Spinal cord (tissue), 10 donors: ENCODE data around the gene CASZ1. TPM values are rescaled to one million over a fixed set of nuclear protein-coding genes. Genes with fewer than 3 reads are reported as not detected.

Source experiments
- DNase-seq, 6 donors: peaks; one replicate each; pipeline versions ENCODE4 v3.0.0 to v3.0.0-alpha.2; 2013 to 2015; ENCODE audit warnings: low spot score in 6 of 6, low read depth in 4 of 6
- H3K27ac ChIP-seq: one replicate; pipeline ENCODE4 v1.5.1; 2013; ENCODE audit warnings: low read depth, low read length, control low read depth
- H3K27me3 ChIP-seq: one replicate; pipeline ENCODE4 v1.6.1; 2013; ENCODE audit warnings: low read length; ENCODE audit not compliant: control insufficient read depth, insufficient read depth
- H3K36me3 ChIP-seq: one replicate; pipeline ENCODE4 v1.6.1; 2013; ENCODE audit warnings: low read length; ENCODE audit not compliant: control insufficient read depth, insufficient read depth
- H3K4me1 ChIP-seq: one replicate; pipeline ENCODE4 v1.6.1; 2013; ENCODE audit warnings: low read length; ENCODE audit not compliant: control insufficient read depth, insufficient read depth
- H3K4me3 ChIP-seq: one replicate; pipeline ENCODE4 v1.5.1; 2013; ENCODE audit warnings: low read depth, low read length, control low read depth
- H3K9me3 ChIP-seq: one replicate; pipeline ENCODE4 v1.6.1; 2013; ENCODE audit warnings: low read length; ENCODE audit not compliant: control insufficient read depth, insufficient read depth
- WGBS: methylation state at CpG from one replicate; pipeline ENCODE4 v1.1.5; 2013; ENCODE audit warnings: missing lambda C conversion rate; ENCODE audit not compliant: insufficient coverage; 5-methylcytosine and 5-hydroxymethylcytosine counted together
- polyA plus RNA-seq, 2 donors: library from polyadenylated mRNA; unstranded; fragments of 120-200 nt; gene quantifications; one replicate each; pipeline ENCODE4 v1.2.1, GENCODE V29; 2013; ENCODE audit not compliant: insufficient read length in 2 of 2
- total RNA-seq, 2 donors: library from RNA; depleted of rRNA in 1 of 2; stranded (reverse); fragments of 120-200 nt in 1 of 2; fragments of >200 nt in 1 of 2; gene quantifications; one replicate each; pipeline versions ENCODE4 v1.2.3 to v1.2.4, GENCODE V29; 2013 to 2014
- donor health status: healthy.

Gene CASZ1
- total and polyA plus RNA-seq, 4 donors = 6.0 to 18.7 (median 11.3) TPM

DNA sequence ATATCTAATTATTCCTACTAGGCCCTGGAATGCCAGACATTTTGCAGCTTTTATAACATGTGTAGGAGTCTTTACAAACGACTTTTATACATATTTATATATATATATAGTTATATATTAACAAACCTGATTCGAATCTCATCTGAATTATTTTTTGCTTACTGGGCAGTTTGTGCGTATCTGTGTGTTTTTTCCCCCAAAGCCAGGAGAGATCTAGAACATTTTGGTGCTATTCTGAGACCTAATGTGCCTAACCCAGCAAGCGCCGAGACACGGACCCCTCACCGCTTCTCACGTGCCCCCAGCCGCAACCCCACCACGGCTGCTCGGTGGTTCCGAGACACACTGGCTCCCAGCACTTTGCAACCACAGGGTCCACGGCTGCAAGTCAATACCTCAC is 54.8 kb downstream of the CASZ1 start:
- Histone ChIP-seq H3K4me3 (no peak overlapping the region), H3K36me3 (no peaks in the 10 kb centered on the region), H3K27ac (no peak overlapping the region), H3K9me3 (no peaks in the 10 kb centered on the region), H3K4me1 (peaks cover 30% of the 10 kb centered on the region), H3K27me3 (peaks cover 24% of the 10 kb centered on the region)
- WGBS = 77% methylated on average over 11 of the region's 13 CpGs
- DNase-seq = no peak

DNA sequence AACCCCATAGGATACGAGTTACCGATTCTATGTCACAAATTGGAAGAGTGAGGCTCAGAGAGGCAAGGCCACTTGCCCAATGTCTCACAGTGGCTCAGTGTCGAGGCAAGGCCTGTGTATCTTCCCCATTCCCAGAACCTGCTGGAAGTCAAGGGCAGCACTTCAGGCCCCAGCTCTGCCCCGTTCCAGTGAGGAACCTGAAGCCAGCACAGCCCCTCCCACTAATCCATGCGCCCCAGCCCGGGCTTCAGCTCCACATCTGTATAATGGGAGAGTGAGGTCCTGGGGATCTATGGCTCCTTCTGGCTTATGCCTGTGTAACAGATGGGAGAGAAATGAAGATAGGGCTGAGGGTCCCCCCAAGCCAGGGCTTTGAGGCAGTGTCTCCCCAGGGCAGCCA is 56.3 kb downstream of the CASZ1 start:
- 93% methylated on average over 3 of the region's 6 CpGs for WGBS

DNA sequence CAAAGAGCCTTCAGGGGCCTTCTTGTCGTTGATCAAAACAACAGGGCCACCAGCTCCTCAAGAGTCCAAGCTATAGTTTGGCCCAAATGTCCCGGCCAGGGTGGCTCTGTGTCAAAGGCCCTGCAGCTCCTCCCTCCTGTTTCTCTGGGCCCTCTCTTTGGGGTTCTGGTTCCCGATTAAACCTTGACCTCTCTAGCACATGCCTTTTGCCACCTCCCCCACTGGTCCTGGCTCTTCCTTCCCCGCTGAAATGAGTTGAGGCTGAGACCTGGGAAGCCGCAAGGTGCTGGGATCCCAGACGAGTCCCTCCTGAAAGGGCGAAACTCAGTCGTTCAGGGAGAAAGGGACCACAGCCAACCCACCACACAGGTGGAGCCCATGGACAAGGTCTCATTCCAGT is 56.9 kb downstream of the CASZ1 start:
- whole genome bisulfite sequencing = 86% methylated on average over 8 of the region's 8 CpGs
- DNase-seq = no peak
- Histone ChIP-seq H3K9me3 (no peaks in the 10 kb centered on the region), H3K4me3 (no peak overlapping the region), H3K27ac (no peak overlapping the region), H3K36me3 (no peaks in the 10 kb centered on the region), H3K4me1 (peaks cover 50% of the 10 kb centered on the region), H3K27me3 (peaks cover 42% of the 10 kb centered on the region)

More for the DNA sequence above, 56.3 kb downstream of the CASZ1 start:
- no peaks in the 10 kb centered on the region for H3K9me3 ChIP-seq
- no peak overlapping the region for H3K27ac ChIP-seq
- no peak overlapping the region for H3K4me3 ChIP-seq
- no peaks in the 10 kb centered on the region for H3K36me3 ChIP-seq
- H3K27me3 ChIP-seq = peaks cover 38% of the 10 kb centered on the region
- no peak for DNase-seq
- peaks cover 45% of the 10 kb centered on the region for H3K4me1 ChIP-seq

DNA sequence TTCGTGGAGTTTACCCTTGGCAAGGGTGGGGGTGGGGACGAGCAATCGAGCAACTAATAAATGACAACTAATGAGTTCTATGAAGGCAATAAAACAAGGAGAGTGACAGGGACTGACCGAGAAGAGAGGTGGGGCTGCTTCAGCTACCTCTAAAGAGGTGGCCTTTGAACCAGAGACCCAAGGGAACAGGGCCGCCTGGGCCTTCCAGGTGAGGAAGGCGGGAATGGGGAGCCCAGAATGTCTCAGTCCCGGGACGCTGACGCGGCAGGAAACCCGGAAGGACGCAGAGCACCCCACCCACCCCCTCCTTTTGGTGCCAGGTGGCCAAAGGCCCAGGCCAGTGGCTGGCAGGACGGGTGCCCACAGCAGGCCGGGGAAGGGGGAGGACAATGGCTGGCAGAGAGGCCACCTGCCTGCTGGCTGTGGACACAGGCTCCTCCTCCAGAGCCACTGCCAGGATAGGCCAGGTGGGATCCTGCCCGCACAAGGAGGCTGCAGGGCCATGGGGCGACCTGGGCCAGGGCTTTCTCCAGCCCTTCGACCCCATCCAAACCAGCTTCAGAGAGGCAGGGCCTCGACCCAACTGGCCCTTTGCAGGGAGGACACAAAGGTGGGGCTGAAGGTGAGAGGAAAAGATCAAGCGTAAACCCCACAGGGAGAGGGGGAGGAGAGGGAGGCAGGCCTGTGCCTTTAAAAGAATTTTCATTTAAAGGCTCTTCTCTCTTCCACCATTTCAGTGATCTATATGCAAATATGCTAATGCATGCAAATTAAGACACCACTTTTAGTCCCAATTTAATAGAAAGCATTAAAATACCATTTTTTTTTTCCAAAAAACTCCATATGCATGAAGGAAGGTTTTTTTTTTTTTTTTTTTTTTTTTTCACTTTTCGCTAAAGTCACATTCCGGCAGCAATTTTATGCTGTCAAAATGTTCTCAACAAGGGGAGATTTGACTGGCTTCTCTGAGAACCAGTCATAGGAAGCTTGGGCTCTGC is 58.1 kb downstream of the CASZ1 start:
- Histone ChIP-seq H3K9me3 (no peaks in the 10 kb centered on the region), H3K27ac (no peak overlapping the region), H3K36me3 (no peaks in the 10 kb centered on the region), H3K4me1 (peaks cover 58% of the 10 kb centered on the region), H3K27me3 (peaks cover 48% of the 10 kb centered on the region), H3K4me3 (no peak overlapping the region)
- WGBS = 83% methylated on average over 9 of the region's 21 CpGs
- DNase-seq = peak in 2 of 6 donors; percentile 50 to 74

DNA sequence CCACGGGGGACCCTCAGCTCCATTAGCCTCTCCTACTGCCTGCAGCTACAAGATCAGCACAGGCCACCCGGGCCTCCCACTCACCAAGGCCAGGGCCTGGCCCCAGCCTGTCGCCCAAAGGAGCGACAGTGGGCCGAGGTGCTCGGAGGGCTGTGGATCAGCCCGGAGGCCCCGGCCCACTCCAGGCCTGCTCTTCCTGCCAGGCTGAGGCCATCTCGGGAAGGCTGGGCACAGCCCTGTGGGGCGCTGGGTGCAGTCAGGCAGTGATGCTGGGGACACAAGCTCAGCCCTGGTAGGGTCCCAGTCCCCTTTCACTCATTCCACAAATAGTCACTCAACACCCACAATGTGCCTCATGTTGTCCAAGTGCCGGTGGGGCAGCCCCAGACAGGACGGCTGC is 58.8 kb downstream of the CASZ1 start:
- no peaks in the 10 kb centered on the region for H3K9me3 ChIP-seq
- H3K27ac ChIP-seq = no peak overlapping the region
- 82% methylated on average over 9 of the region's 12 CpGs for WGBS

DNA sequence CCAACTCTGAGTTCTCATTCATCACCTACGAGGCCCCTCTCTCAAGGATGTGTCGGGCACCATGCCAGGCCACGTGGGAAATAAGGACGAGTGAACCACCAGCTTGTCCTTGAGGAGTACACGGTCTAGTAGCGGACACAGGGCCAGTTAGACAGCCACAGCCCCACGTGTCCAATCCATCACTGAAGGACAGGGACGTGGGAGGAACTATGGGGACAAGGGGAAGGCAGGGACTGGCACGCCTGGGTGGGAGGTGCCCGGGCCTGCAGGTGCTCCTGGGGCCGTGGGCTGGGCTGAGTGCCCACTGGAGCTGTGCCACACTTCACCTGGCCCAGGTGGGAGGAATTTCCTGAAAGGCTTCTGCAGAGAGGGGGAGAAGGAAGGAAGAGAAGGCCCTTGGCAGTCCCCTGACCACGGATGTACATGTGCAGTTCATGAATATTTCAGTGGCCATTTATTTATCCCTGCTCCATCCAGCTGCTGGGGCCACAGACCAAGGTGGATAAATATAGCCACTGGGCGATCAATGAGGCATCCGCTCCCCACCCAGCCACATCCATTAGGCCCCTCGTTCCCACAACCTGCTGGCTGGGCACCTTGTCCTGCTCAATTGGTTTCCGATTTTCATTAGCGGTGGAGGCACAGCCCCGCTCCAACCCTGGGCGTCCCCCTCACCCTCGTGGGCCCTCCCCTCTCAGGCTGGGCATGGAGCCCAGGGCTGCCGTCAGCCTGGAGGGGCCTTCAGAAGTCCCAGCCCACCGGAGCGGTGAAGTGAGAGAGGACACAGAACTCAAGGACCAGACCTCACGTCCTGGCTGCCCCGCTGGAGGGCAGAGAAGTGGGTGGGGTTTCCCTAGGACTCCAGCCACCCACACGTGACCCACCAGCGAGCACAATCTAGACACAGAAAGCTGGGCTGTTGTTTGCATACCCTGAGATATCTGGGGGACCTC is 59.5 kb downstream of the CASZ1 start:
- Histone ChIP-seq H3K27ac (no peak overlapping the region), H3K4me1 (peaks cover 61% of the 10 kb centered on the region), H3K36me3 (no peaks in the 10 kb centered on the region), H3K4me3 (no peak overlapping the region), H3K27me3 (peaks cover 51% of the 10 kb centered on the region), H3K9me3 (no peaks in the 10 kb centered on the region)
- 56% methylated on average over 26 of the region's 27 CpGs for WGBS
- peak in 1 of 6 donors; percentile 50 for DNase-seq

More for the DNA sequence above, 58.8 kb downstream of the CASZ1 start:
- H3K36me3 ChIP-seq = no peaks in the 10 kb centered on the region
- DNase-seq = no peak
- peaks cover 59% of the 10 kb centered on the region for H3K4me1 ChIP-seq
- H3K27me3 ChIP-seq = peaks cover 49% of the 10 kb centered on the region
- no peak overlapping the region for H3K4me3 ChIP-seq

DNA sequence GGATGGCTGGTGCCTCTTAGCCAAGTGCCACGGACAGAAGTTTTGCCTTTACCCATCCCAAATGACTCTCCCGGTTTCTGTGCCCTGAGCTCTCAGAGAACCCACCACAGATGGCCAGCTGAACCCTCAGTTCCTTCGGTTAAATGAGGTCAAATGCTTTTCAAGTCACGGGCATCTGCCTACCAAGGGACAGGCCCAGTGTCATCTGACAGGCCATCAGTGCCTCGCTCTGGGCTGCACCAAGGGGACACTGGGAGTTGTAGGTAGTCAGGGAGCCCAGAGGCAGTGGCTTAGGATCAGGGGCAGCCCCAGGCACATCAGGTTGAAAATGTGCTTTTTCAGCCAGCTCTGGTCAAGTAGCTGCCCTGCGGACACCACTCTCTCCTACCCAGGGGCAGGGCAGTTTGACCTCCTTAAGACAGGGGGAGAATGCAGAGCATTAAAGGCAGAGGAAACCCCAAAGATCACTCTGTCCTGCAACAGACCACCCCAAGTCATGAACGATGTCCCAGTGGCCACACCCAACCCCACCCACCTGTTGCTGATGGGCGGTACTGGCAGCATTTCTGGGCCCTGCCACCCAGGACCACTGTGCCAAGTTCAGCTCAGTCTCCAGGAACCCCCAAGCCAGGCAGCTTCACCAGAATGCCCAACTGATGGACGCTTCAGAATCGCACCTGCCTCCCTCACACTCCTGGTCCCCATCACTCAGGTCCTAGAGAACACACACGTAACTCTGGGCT is 60.7 kb downstream of the CASZ1 start:
- 48% methylated on average over 10 of the region's 11 CpGs for WGBS
- H3K4me3 ChIP-seq = no peak overlapping the region
- H3K27ac ChIP-seq = no peak overlapping the region
- H3K36me3 ChIP-seq = no peaks in the 10 kb centered on the region
- H3K4me1 ChIP-seq = peaks cover 61% of the 10 kb centered on the region
- H3K27me3 ChIP-seq = peaks cover 46% of the 10 kb centered on the region
- no peak for DNase-seq
- no peaks in the 10 kb centered on the region for H3K9me3 ChIP-seq

DNA sequence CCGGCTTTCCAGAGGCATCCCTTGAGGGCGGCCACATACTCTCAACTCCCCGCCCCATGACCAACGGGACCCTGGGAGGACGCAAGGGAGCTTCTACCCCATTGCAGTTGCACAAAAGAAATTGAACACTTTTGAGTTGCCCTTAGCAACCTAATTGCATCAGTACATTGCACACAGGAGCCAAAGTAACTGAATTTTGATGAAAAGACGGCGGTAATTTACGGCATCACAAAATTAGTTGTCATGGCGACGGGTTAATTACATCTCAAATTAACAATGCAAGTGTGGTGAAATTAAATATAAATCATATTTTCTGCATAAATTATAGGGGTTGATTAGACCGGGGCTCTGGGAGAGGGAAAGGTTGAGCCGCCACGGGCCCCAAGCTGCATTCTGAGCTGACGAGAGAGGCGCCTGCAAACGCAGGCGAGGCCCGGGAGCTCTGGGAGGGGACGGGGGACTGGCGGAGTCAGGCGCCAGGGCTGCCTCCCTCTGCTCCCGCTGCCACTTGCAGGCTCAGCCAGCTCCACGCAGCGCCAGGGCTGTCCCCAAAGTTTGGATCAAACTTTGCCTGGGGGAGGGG is 61.4 kb downstream of the CASZ1 start:
- no peak overlapping the region for H3K27ac ChIP-seq
- H3K9me3 ChIP-seq = no peaks in the 10 kb centered on the region
- peak in 2 of 6 donors; percentile 84 to 93 for DNase-seq
- H3K36me3 ChIP-seq = no peaks in the 10 kb centered on the region
- H3K4me3 ChIP-seq = no peak overlapping the region
- peaks cover 46% of the 10 kb centered on the region for H3K27me3 ChIP-seq
- 7% methylated on average over 17 of the region's 24 CpGs for WGBS
- H3K4me1 ChIP-seq = peaks cover 61% of the 10 kb centered on the region
